Daoy (cell line): ENCODE measurements around the gene RYR2. TPM values are rescaled to one million over a fixed set of nuclear protein-coding genes. Genes with fewer than 3 reads are reported as not detected.
A peak's percentile ranks its signal among the peaks of the same experiment; 100 is the strongest.

ENCODE experiments used
- DNase-seq: peaks from one replicate; pipeline ENCODE4 v3.0.0-alpha.2; 2015; ENCODE audit warnings: low read depth
- total RNA-seq: library from RNA; depleted of rRNA; stranded (reverse); fragments of >200 nt; shearing (Covaris generic); gene quantifications from 2 replicates; pipeline ENCODE4 v1.2.3, GENCODE V29; 2014

Gene RYR2
- total RNA-seq, 1 experiment from 2014 or later: 1.1 TPM

- no peak for DNase-seq
These were observed 688.9 kb downstream of the RYR2 start for GRCh38 chr1:237730826-237731350.

- no peak for DNase-seq
These were observed 690.7 kb downstream of the RYR2 start for GRCh38 chr1:237732657-237733056.

- DNase-seq: peak; percentile 7
These were observed 694.5 kb downstream of the RYR2 start for GRCh38 chr1:237736372-237737029.

GRCh38 chr1:237737448-237737847 lies 695.5 kb downstream of the RYR2 start:
- DNase-seq: no peak

GRCh38 chr1:237737938-237738610 lies 696.1 kb downstream of the RYR2 start:
- DNase-seq: no peak

- no peak for DNase-seq
These were observed 698.9 kb downstream of the RYR2 start for GRCh38 chr1:237740846-237741245.

- no peak for DNase-seq
These were observed 703.6 kb downstream of the RYR2 start for GRCh38 chr1:237745545-237745944.

GRCh38 chr1:237748171-237748960 lies 706.4 kb downstream of the RYR2 start:
- DNase-seq: no peak

- no peak for DNase-seq
These were observed 707.1 kb downstream of the RYR2 start for GRCh38 chr1:237749122-237749521.

- DNase-seq: no peak
These were observed 709.1 kb downstream of the RYR2 start for GRCh38 chr1:237751090-237751489.

- DNase-seq: no peak
These were observed 712.6 kb downstream of the RYR2 start for GRCh38 chr1:237754627-237755026.

- DNase-seq: no peak
These were observed 714.5 kb downstream of the RYR2 start for GRCh38 chr1:237756304-237756967.

- peak; percentile 20 for DNase-seq
These were observed 717.4 kb downstream of the RYR2 start for GRCh38 chr1:237759377-237759776.

GRCh38 chr1:237760951-237761350 lies 719.0 kb downstream of the RYR2 start:
- no peak for DNase-seq

- no peak for DNase-seq
These were observed 721.2 kb downstream of the RYR2 start for GRCh38 chr1:237763137-237763536.

GRCh38 chr1:237763751-237764150 lies 721.8 kb downstream of the RYR2 start:
- no peak for DNase-seq

- DNase-seq: no peak
These were observed 727.9 kb downstream of the RYR2 start for GRCh38 chr1:237769916-237770315.

- DNase-seq: no peak
These were observed 730.0 kb downstream of the RYR2 start for GRCh38 chr1:237772009-237772408.

- DNase-seq: no peak
These were observed 732.3 kb downstream of the RYR2 start for GRCh38 chr1:237774246-237774645.

GRCh38 chr1:237779356-237779755 lies 737.4 kb downstream of the RYR2 start:
- no peak for DNase-seq

- DNase-seq: no peak
These were observed 744.2 kb downstream of the RYR2 start for GRCh38 chr1:237786066-237786719.
